Measurements from ENCODE around the gene MTM1.

Gene MTM1

DNA sequence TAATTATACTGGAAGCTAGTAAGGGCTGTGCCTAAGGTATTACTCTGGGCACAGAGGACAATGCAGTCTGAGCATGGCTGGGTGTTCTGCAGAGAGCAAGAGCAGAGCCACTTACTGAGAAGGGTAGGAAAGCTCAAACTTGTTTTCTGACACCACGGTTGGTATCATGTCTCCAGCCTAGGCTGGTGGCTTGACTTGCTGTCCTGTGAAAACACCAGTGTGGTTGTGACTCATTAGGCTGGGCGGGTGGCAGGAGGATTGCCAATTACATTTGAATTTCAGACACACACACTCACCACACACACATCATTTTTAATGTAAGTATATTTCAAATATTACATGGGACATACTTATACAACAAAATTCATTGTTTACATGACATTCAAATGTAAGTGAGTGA is 19.7 kb upstream of the MTM1 start:
- no peak for DNase-seq (ENCODE audit: low read depth)

DNA sequence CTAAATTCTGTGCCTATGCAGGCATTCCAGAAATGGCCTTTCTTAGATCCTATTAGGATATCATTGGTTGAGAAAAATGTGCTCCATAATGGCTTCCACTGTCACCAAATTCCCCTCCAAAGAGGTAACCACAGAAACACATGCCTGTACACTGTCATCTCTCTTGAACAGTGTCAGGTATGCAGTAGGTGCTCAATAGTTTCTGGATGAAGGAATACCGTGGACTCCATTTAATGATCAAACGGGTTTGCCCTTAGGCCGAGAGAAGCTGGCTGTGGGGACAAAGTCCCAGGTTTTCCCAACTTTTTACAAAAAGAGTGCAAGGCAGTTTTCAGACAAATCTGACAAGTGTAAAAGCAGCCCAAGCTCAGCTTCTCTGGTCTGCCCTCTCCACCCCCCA is 16.5 kb upstream of the MTM1 start:
- no peak for DNase-seq (ENCODE audit: low read depth)

DNA sequence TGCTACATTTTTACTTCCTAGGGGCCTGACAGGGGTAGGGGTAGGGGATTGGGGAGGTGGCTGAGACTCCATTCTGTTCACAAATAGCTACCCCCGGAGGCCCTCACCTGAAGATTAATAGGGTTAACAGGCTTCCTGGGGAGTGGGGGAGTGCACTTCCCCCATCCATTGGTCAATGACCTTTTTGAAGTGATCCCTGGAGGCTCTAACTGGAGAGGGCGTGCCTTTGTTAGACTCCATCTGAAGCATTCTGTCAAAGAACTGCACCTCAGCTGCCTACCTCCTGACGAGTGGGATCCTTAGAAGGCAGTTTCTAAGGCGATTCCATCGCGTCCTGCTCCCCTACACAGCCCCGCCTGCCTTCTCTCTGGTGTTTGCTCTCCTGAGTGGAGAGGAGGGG is 10.0 kb upstream of the MTM1 start:
- DNase-seq (ENCODE audit: low read depth): no peak

DNA sequence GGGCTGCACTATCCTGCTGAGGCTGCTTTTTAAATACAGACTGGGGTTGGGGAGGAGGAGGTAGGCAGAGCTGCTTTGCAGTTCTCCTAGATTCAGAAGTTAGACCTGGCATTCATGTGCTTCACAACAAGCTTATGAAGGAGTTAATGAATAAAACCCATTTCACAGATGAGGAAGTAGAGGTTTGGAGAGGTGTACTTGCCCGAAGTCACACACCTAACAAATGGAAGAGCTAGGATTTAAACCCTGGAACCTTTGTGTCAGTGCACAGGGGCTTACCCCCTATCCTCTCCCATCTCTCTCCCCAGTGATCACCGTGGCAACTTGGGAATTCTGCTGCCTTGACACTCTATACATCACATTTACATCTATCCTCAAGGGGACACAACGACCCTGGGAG is 3.6 kb upstream of the MTM1 start:
- DNase-seq (ENCODE audit: low read depth): no peak

DNA sequence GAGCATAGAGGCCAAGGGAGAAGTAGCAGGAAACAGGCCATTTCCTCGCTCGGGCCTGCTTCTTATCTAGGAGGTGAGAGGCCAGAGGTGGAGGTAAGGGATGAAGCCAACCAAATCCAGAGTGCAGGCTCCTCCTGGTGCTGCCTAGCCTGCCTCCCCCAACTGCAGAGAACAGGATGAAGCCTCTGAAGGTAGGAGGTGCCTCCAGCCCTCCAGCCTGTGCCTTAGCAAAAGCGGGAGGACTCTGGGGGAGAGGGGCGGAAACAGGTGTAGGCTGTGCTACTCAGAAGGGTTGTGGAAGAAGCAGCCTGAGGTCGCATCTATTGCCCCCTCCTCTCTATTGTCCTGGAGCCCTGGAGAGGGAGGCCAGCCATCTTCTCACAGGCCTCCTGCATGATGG is 2.9 kb upstream of the MTM1 start:
- no peak for DNase-seq (ENCODE audit: low read depth)

DNA sequence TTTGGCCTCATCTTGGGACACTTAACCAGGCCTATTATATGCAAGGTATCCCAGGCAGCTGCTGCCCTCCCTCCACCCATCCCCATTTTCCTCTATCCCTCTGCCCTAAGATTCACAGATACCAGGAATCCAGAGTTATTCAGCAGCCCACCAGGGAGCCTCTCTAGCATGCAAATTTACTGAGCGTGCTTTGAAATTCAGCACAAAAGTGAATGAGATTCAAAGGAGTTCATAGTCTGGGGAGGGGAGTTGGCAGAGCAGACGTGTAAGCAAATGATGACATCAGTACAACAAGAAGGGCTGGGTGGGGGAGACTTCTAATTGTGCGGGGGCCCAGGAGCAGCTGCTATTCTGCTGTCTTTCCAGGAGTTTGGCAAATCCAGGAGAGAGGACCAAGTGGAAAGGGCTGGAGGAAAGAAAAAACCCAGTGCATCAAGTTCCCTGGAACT is 1.7 kb upstream of the MTM1 start:
- DNase-seq (ENCODE audit: low read depth): no peak

DNA sequence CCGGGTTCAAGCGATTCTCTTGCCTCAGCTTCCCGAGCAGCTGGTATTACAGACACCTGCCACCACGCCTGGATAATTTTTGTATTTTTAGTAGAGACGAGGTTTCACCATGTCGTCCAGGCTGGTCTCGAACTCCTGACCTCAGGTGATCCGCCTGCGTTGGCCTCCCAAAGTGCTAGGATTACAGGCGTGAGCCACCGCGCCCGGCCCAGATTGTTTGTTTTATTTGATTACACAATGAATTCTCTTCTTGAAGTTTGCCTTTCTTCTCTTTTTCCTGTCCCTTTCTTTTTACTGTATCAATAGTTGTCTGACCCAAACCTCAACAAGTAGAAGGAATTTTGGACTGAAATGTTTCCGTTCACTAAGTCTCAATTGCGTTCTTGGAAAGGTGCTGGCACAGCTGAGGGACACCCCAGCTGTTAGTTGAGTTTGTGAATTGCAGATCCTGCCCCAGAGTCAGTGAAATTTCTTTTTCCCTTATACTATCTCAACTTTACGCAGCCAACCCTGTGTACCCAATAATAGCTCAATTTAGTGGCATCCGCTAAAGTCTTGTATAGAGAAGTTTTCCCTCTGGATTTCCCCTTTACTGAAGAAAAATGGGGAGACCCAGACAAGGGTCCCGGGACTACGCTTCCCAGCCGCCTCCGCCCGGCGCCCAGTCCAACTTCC is 639 bp upstream of the MTM1 start:
- no peak for DNase-seq (ENCODE audit: low read depth)

DNA sequence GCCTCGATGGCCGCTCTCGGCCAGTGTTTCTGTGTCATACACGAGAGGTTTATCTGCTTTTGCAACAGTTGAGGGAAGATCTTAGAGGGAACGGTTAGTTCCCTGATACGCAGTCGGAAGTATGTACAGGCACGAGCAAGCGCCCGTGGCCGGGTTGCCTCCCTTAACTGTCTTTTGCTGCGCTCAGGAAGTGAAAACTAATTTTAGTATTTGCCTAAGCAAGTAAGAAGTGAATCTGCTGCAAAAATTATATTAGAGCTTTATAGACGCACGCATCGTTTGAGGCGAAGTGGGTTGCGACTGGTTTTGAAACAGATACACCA is 695 bp downstream of the MTM1 start:
- no peak for DNase-seq (ENCODE audit: low read depth)

DNA sequence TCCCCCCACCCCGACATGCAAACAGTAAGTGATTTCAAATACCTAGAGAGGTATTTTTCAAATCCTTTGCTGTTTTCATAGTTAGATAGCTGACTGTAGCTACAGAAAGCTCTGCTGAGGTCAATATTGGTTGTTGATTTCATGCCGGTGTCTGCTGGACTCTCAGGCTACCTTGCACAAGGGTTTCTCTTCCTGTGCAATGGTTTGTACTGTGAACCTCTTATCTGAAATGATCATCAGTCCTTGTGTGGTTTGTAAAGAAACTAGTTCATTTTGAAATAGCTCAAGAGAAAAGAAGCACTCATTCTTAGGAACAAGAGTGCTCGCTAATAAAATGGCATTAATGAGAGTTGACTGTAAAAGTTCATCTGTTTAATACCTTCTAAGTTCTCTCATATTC is 2.1 kb downstream of the MTM1 start:
- DNase-seq (ENCODE audit: low read depth): no peak

DNA sequence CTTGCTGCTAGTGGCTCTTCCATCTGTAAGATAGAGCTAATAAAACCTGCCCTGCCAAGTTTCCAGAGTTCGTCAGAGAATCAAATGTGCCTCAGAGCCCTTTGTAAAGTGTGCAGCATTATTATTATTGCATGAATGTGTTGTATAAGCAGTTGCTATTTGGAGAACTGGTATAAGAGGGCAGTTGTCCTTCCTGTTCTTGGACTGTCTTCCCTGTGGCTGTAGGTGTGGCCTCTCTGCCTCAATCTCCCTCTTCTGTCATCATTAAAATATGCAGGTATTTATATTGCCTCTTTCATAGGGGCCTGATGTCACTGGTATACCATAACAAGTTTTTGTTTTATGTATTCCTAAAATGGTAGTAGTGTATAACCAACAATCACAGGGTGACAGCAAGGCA is 3.8 kb downstream of the MTM1 start:
- no peak for DNase-seq (ENCODE audit: low read depth)

DNA sequence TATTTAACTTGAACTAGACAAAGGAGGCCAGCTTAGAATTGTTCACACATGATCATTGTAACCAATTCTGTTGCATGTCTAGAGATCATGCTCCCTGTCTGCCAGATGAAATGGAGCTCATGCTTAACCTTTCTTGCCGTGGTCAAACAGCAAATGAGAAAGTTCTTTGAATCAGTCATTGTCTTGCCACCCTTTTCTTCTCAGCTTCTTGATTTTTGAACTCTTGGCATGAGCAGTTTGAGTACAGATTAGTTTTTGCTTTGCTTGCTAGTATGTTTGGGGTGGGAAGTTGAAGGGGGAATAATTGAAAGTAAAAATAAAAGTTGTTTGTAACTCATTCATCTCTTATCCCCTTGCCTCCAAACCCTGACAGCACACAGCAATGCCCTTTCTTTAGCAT is 4.7 kb downstream of the MTM1 start:
- no peak for DNase-seq (ENCODE audit: low read depth)

DNA sequence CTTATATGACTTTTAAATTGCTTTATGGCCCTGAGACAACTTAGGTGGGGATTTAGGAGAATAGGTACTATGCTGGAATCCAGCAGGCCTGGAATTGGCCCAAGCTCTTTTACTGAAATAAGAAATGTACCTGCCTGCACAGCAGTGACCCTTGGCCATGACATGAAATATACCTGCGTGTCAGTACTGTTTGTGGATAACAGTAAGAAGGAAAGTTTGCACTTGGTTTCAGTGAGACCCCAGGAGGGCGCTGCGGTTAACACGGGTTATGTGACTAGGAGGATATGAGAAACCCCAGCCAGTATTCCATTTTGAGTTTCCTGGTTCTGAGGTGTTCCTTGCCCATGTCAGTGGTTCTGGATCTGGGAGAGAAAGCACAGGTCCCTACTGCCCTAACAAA is 5.3 kb downstream of the MTM1 start:
- DNase-seq (ENCODE audit: low read depth): no peak

DNA sequence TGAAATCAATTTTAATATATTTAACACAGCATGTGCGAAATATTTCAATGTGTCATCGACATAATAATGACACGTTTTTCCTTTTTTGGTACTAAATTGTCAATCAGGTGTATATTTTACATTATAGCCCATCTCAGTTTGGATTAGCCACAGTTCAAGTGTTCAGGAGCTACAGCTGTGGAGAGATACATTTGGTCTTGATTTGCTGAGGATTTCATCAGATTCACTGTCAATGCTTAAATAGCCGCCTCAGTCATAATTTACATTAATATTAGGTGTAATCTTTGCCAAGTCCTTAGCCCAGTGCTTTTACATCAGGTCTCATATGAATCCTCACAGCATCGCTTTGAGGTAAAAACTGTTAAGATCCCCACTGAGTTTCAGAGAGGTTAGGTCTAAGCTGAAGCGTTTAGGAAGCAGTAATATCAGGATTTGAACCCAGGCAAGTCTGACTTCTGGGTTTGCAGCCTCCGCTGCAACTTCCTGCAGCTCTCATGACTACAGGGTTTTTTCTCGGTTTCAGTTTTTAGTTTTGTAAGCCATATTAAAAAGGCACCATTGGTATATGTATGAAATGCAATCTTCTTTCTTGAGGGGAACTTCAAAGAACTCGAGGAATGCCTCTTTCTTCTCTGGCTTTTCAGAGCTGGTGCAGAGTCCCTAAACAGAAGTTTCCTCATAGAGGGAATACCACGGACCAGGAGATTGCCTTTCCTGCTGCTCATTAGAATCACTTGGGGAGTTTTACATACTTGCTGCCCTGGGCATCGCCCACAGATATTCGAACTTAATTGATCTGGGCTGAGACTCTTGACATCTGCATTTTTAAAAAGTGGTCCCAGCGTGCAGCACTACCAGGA is 6.4 kb downstream of the MTM1 start:
- DNase-seq (ENCODE audit: low read depth): no peak

DNA sequence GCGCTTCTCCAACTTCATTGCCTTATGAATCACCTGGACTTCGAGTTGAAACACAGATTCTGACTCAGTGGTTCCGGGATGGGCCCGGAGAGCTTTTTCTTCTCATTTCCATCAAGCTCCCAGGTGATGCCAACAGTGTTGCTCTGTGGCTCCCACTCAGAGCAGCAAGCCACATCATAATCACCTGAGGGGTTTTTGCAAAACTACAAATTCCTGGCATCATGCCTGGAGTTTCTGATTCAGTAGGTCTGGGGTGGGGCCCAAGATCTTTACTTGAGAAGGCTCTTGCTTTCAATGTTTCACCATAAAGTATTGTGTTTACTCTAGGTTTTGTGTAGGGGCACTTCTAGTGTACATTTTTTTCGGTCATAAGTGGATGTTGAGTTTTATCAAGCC is 7.0 kb downstream of the MTM1 start:
- peak; percentile 39 for DNase-seq (ENCODE audit: low read depth)

DNA sequence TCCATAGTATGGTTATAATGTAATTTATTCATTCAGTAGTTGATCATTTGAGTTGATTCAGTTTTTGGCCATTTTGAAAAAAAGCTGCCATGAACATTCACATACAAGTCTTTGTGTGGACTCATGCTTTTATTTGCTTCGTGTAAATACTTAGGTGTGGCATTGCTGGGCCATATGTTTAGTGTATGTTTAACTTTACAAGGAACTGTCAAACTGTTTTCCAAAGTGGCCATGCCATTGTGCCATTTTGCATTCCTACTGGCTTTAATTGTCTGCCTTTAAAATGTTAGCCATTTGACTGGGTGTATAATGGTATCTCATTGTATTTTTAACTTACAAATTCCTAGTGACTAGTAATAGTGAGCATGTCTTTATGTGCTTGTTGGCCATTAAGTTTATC is 8.8 kb downstream of the MTM1 start:
- DNase-seq (ENCODE audit: low read depth): no peak

DNA sequence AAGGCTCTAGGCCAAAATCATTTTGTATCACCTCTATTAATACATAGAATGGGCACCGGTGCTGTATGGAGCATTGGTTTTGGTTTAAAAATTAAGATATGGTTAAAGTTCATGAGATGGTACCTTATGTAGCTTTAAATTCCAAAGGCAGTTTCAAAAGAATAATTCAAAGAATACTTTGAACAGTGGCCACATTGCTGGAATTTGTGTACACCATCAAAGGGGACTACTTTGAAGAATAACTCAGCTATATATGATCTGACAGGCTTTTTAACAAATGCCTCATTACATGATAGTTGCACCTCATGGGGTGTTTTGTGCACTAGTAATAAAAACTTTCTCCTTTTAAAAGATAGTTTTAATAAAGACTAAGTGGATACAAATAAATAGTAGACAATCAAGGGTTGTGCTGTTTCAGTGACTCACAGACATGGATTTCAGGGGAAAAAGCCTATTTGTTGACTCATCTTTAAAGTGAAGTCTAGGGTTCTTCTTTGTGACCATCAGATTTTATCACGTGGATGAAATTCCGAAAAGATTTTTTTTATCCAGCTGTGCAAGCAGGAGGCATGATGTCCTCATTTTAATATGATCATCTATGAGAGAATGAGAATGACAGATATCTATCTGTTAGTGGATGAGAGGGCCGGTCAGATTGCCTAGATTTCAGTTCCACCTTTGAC is 12.8 kb downstream of the MTM1 start:
- no peak for DNase-seq (ENCODE audit: low read depth)

DNA sequence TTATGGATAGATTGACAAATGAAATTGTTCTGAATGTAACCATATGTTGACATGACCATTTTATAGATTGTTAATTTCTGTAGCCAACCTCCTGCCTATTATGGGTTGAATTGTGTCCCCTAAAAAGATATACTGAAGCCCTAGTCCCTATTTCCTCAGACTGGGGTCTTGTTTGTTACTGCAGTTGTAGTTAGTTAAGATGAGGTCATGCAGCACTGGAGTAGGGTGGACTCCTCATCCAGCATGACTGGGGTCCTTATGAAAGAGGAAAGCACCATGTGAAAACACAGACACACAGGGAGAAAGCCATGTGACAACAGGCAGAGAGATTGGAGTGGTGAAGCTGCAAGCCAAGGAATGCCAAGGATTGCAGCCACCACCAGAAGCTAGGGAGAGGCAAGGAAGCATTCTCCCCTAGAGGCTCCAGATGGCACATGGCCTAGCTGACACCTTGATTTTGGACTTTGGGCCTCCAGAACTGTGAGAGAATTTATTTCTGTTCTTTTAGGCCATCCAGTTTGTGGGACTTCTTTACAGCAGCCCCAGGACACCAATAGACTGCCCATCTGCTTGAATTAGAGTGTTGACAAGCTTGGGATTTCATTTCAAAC is 14.0 kb downstream of the MTM1 start:
- no peak for DNase-seq (ENCODE audit: low read depth)

DNA sequence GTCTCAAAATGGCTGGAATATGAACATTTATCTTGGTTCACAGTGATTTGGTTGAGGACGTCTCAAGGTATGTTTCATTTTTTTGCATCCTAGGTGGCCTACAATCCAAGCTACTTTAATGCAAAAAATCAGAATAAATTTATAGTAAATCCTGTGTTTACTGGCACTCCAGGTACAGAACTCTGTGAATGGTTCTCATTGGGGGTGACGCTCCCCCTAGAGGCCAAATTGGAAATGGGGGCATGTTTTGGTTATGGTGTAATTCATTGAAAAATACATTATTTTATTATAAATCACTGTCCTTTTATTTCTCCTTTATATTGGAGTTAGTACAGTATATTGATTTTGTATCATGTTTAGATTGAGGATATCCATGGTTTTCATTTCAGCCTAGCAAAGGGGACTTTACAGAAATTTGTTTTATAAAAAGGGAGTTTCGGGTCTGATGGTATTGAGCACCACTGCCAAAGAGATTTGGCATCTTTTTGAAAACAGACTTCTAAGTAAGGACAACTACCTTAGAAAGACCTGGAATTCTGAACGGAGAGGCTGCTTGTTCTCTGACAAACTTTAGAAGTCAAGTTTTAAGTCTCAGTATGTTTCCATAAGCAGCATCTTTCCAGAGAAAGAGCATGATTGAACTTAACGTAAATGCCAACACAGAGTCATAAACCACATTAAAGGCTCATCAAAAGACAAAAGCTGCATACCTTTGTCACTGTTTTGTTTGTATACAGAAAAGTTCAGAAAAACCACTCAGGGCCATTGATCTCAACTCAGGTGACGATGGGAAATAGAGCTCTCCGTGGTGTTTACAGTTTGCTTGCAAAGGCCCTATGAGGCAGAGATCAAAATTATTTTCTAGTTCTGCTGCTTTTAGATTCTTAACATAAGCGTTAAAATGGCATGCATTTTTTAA is 19.4 kb downstream of the MTM1 start:
- DNase-seq (ENCODE audit: low read depth): peak; percentile 18

DNA sequence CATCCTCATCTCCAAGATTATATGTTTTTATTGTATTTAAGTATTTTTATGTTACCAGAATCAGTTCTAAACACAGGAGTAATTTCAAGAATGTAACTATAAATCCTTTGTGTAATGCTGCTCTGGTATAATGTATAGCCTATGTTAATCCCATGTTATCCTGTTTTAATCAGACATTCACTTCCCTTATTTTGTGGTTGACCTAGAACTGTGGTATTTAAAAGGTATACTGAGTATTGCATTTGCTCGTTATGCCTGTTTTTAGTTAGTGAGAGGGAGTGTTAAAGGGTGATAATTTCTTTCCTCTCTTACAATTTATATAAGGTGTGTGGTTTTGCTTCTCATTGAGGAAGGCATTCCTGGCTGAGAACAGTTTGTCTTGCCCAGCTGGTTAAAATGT is 26.2 kb downstream of the MTM1 start:
- no peak for DNase-seq (ENCODE audit: low read depth)

DNA sequence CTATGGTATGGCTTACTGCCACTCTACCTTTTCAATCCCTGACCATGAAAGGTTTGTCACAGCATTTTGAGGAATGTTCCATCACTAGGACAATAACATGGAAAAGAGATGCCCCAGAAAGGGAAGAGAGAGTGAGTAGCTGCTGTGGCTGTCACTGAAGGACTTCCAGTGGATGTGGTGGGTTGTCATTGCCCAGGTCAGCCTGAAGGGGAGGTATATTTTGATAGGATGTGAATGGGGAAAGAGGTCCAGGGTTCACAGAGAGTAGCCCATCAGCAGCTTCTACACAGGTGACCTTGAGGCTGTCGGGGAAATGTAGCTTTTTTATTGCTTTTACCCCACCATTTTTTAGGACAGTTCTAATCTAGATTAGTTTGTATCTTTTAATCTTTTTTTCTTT is 30.8 kb downstream of the MTM1 start:
- no peak for DNase-seq (ENCODE audit: low read depth)

DNA sequence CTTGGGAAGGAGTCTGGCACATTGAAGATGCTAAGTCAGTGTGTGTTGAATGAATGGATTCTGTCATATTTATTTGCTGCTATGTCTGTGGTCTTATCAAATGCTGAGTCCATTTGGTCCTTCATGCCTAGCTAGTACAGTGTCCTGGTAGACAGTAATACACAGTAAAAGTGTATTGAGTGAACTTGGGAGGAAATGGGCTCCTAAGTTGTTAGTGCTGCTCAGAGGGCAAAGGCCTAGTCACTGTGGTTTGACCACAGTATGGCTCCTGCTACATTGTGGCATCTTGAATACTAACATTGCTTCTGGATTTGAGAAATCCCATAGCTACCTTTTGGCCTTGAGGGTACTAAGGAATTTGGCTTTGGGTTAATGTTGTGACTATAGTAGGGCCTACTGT is 33.9 kb downstream of the MTM1 start:
- no peak for DNase-seq (ENCODE audit: low read depth)

DNA sequence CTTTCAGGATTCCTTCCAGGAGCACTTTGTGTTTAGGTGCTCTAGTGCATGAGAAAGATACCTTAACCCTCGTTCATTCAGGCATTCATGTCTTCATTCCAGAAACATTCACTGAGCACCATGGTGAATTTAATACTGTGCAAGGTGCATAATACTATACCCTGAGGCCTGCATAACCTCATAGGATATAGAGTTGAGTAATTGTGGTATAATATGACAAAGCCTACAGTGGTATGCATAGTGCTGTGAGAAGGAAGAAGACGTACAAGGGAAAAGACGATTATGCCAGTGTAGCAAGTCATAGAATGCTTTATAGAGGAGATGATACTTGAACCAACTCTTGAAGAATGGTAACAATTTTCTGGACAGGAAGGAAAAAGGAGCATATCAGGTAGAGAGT is 34.3 kb downstream of the MTM1 start:
- no peak for DNase-seq (ENCODE audit: low read depth)
